Umbilical cord (tissue), 2 donors: ENCODE results near the gene PDGFD. TPM values are rescaled to one million over a fixed set of nuclear protein-coding genes. Genes with fewer than 3 reads are reported as not detected.
A peak's percentile ranks its signal among the peaks of the same experiment; 100 is the strongest.

Source experiments
- DNase-seq: peaks from one replicate; pipeline ENCODE4 v3.0.0-alpha.2; 2015; ENCODE audit warnings: low spot score
- total RNA-seq: library from RNA; depleted of rRNA; stranded (reverse); fragments of >200 nt; gene quantifications from one replicate; pipeline ENCODE4 v1.2.3, GENCODE V29; 2014; ENCODE audit warnings: low replicate concordance; ENCODE audit not compliant: insufficient read depth

Gene PDGFD
- total RNA-seq, 1 donor from 2014 or later: 8.2 TPM

GRCh38 chr11:103887001-103887658 is 276.8 kb downstream of the PDGFD start:
- no peak for DNase-seq

- DNase-seq: no peak
These were observed 280.1 kb downstream of the PDGFD start for GRCh38 chr11:103883856-103884255.

DNA sequence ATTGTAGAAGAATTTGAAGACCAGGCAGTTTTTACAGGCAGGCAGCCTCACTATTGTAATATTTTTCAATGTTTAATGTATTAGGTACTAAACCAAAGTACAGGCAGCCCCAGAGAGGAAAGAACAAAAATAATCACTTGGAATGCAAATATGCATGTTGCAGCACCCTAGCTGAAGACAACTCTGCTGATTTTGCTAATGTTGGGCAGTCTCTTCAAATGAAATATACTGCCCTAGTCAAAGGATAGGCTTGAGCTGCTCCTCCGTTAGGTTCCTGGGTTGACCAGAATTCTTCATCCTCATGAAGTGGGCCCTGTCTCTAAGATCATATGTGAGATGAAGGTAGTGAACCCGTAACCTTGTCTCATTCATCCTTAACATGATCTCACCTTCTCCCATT is 280.7 kb downstream of the PDGFD start:
- DNase-seq: no peak

DNA sequence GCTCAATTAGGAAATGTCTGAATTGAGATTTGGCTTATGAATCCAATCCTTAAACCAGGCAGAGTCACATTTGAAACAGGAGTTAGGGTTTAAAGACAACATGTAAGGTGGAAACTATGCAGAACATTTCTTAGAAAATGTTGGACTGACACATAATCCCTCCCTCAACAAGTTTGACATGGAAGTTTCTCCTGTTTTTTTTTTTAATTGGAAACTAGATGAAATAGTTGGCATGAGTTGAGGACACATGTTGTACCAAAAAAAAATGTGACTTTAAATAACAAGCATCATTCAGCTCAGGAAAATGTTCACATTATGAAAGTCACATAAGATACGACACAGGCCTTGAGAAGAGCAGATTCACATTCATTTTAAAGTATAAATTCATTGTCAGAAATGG is 282.4 kb downstream of the PDGFD start:
- no peak for DNase-seq

GRCh38 chr11:103880968-103881367 is 283.0 kb downstream of the PDGFD start:
- no peak for DNase-seq

- no peak for DNase-seq
These were observed 285.3 kb downstream of the PDGFD start for GRCh38 chr11:103878646-103879045.

DNA sequence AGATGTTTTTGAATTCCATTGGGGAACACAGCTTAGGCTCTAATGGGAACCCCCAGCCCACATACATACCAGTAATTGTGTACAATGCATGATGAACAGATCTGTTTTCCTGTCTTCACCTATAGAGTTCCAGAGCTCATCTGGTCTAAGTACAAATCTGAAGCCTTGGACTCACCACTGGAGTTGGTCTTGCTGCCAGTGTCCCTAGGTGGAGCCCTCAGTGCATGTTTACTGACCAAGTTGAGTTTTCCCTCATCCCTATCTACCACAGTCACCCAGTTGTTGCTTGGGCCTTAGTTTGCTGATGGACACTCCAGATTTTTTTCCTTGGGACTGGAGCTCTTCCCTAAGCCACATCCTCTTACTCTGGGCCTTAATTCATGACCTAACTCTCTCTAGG is 286.7 kb downstream of the PDGFD start:
- DNase-seq: no peak

GRCh38 chr11:103875855-103876510 is 288.0 kb downstream of the PDGFD start:
- DNase-seq: no peak

- no peak for DNase-seq
These were observed 291.2 kb downstream of the PDGFD start for GRCh38 chr11:103872748-103873147.

- DNase-seq: no peak
These were observed 291.9 kb downstream of the PDGFD start for GRCh38 chr11:103871923-103872551.

DNA sequence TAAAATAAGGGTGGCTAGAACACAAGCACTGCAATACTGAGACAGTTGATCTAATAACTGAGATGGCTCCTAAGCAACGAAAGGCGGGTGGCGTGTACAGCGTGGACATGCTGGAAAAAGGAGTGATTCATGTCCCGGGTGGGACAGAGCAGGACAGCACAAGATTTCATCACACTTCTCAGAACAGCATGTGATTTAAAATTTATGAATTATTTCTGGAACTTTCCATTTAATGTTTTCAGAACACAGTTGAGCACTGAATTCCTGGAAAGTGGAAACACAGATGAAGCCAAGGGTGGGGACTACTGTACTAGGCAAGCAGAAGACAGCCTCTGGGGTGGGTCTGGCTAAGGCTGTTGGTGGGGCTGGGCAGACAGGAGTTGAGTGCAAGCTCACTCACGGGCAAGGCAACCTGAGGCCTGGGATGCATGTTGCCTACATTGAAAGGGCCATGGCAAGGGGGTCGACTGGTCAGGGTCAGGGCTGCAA is 293.1 kb downstream of the PDGFD start:
- peak; percentile 13 for DNase-seq

DNA sequence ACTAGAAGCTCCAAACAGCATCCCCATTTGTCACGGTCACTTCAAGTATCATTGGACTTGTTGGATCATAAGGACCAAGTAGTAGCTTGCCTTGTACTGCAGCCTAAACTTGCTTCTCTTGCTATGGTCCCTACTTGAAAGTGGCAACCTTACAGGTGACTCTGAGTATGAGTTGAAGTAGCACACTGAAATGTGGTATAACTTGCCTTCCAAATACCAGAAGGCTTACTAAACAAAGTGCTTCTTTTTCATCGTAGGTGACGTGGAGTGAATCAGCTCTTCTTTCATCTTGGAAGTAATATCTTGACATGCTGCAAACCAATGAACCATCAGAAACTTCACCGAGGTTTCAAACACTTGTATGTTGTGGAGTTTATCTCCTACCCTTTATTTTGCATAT is 296.5 kb downstream of the PDGFD start:
- no peak for DNase-seq

DNA sequence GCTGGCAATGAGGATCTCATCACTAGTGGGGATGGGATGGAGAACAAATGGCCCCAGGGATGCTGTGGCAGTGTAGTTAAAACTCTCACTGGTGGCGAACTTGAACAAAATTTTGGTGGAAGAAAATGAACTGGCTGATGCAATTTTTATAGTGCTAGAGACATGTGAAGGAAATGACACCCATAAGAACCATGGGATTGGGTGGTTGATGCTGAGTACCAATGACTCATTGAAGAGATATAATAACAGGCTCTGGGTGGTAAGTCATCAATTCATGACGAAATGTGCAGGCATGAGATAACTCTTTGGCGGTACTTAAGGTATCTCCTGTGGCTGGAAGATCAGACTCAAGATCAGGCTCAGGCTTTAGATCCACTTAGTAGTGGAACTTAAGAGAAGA is 300.4 kb downstream of the PDGFD start:
- DNase-seq: no peak

GRCh38 chr11:103862802-103863174 is 301.2 kb downstream of the PDGFD start:
- DNase-seq: no peak

DNA sequence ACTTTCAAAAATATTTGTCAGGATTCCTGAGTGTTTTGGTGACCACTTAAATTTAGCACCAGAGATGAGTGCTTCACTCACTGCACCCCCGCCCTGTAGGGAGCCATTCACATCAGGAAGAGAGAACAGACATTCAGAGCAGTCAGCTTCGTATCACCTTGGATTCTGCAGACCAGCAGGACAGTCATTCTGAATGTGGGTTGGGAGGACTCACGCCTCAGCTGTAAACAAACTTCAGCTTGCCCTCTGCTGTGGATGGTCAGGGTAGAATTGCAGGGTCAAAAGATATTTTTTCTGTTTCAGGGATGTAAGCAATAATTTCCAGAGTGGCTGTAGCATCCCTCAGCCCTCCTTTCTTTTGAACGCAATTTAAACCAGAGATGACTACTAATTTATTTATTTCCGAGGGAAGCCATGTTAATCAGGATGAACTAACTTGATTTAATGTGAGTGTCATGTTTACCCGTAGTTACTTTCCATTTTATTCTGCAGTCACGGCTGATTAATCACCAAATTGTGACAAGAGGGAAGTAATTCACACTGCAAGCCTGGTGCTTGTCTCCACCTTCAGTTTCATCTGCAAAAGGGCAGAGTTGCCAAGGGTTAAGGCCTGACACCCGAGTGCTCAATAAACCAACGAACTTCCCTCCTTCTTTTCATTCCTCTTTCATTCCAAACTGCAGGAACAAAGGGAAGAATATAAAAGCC is 301.7 kb downstream of the PDGFD start:
- DNase-seq: no peak

Other genes starting within 250 kb of the PDGFD start
- gene DDI1, start 127.5 kb downstream of the PDGFD start, total RNA-seq: 0.72 TPM